ENCODE results near the gene CLSTN3. TPM values are rescaled to one million over a fixed set of nuclear protein-coding genes. Genes with fewer than 3 reads are reported as not detected.

CLSTN3 gene
- total and polyA plus RNA-seq, 2 donors (not counting 1 experiment from before 2014, with no cell fraction given) = 31.7 to 36.5 TPM

- H3K9me3 ChIP-seq (ENCODE audit: control extremely low read depth in 1 of 3, control insufficient read depth in 2 of 3, insufficient read depth in 1 of 3, low read length in 2 of 3) = no peaks in the 10 kb centered on the region
- peaks cover 8% of the 10 kb centered on the region for H4K20me1 ChIP-seq (ENCODE audit: control insufficient read depth, insufficient read depth, low read length, poor library complexity, severe bottlenecking)
- no CpG with 5 or more reads among the region's 4 CpGs for WGBS (ENCODE audit: insufficient coverage)
- Mint-ChIP-seq H3K4me3 (no peak overlapping the region), H3K27me3 (no peaks in the 10 kb centered on the region), H3K27ac (no peak overlapping the region), H3K4me1 (peaks cover 24% of the 10 kb centered on the region), H3K9me3 (ENCODE audit: insufficient read depth) (no peaks in the 10 kb centered on the region)
- H3K4me1 ChIP-seq (ENCODE audit: control insufficient read depth in 2 of 2, insufficient read depth in 2 of 2, low read length in 2 of 2) = peaks cover 12 to 18% of the 10 kb centered on the region in 2 donors
- H2AFZ ChIP-seq (ENCODE audit: insufficient read depth, low read depth, low read length, poor library complexity, severe bottlenecking) = no peak overlapping the region
- CTCF ChIA-PET = interaction anchor here (1.0 to 4.2 kb wide), 17 partner anchors 9 to 251 kb away, joined by 3 to 28 read pairs (median 4); partner anchors contain the start of genes C12orf57, LPCAT3, RNU7-1 and SPSB2
- POLR2A ChIA-PET = no interaction called here
- TF ChIP-seq CTCF (IDR thresholded peaks at IDR 0.05) (no peak), EZH2 (IDR thresholded peaks at IDR 0.05; ENCODE audit: borderline replicate concordance, insufficient read depth, low read depth, low read length, poor library complexity, severe bottlenecking) (no peak)
- no peak for DNase-seq
- H3K9ac ChIP-seq (ENCODE audit: low read length) = no peak overlapping the region
- ATAC-seq (ENCODE audit: low read depth) = no peak
- no peak overlapping the region for H3K27ac ChIP-seq (ENCODE audit: low read length in 2 of 2)
- no peak overlapping the region for H3K4me3 ChIP-seq (ENCODE audit: control extremely low read depth in 1 of 5, extremely low read depth in 1 of 5, insufficient read depth in 1 of 5, low read depth in 2 of 5, low read length in 4 of 5)
- H3K4me2 ChIP-seq (replicated peaks; ENCODE audit: low read depth, low read length, poor library complexity, severe bottlenecking) = no peak overlapping the region
- peaks cover 18% of the 10 kb centered on the region for H3K79me2 ChIP-seq (ENCODE audit: control insufficient read depth, insufficient read depth, low read length)
- H3K27me3 ChIP-seq (replicated peaks in 1 of 4; ENCODE audit: control extremely low read depth in 1 of 4, control insufficient read depth in 3 of 4, insufficient read depth in 4 of 4, low read length in 3 of 4) = no peaks in the 10 kb centered on the region
- H3K36me3 ChIP-seq (replicated peaks in 1 of 2; ENCODE audit: control extremely low read depth in 1 of 2, control insufficient read depth in 1 of 2, extremely low read depth in 1 of 2, insufficient read depth in 2 of 2, low read length in 1 of 2) = peaks cover 0 to 23% of the 10 kb centered on the region in 2 experiments
- intact Hi-C loops (cut with micrococcal nuclease) = loop anchor here (2.0 kb wide), 1 partner anchor 19 kb away; the partner anchor contains the start of gene CLSTN3
These were observed 18.1 kb upstream of the CLSTN3 start for GRCh38 chr12:7112041-7112440.

GRCh38 chr12:7113389-7113871 is 16.7 kb upstream of the CLSTN3 start:
- no peak overlapping the region for H3K4me2 ChIP-seq (replicated peaks; ENCODE audit: low read depth, low read length, poor library complexity, severe bottlenecking)
- no peak overlapping the region for H3K27ac ChIP-seq (ENCODE audit: low read length in 2 of 2)
- no peak overlapping the region for H3K27ac Mint-ChIP-seq
- peak; percentile 76 for DNase-seq
- H3K4me3 Mint-ChIP-seq = no peak overlapping the region
- peaks cover 0 to 30% of the 10 kb centered on the region in 2 experiments for H3K36me3 ChIP-seq (replicated peaks in 1 of 2; ENCODE audit: control extremely low read depth in 1 of 2, control insufficient read depth in 1 of 2, extremely low read depth in 1 of 2, insufficient read depth in 2 of 2, low read length in 1 of 2)
- H2AFZ ChIP-seq (ENCODE audit: insufficient read depth, low read depth, low read length, poor library complexity, severe bottlenecking) = no peak overlapping the region
- POLR2A ChIA-PET = no interaction called here
- no peak overlapping the region for H3K9ac ChIP-seq (ENCODE audit: low read length)
- peaks cover 15% of the 10 kb centered on the region for H3K4me1 Mint-ChIP-seq
- CTCF ChIA-PET = interaction anchor here (0.7 to 4.2 kb wide), 25 partner anchors 8 to 324 kb away, joined by 3 to 28 read pairs (median 4); partner anchors contain the start of genes C12orf57, CD4, LPCAT3 and PEX5
- no peak overlapping the region for H3K4me3 ChIP-seq (ENCODE audit: control extremely low read depth in 1 of 5, extremely low read depth in 1 of 5, insufficient read depth in 1 of 5, low read depth in 2 of 5, low read length in 4 of 5)
- H3K27me3 ChIP-seq (replicated peaks in 1 of 4; ENCODE audit: control extremely low read depth in 1 of 4, control insufficient read depth in 3 of 4, insufficient read depth in 4 of 4, low read length in 3 of 4) = no peaks in the 10 kb centered on the region
- peaks cover 5 to 11% of the 10 kb centered on the region in 2 donors for H3K4me1 ChIP-seq (ENCODE audit: control insufficient read depth in 2 of 2, insufficient read depth in 2 of 2, low read length in 2 of 2)
- no peaks in the 10 kb centered on the region for H3K9me3 ChIP-seq (ENCODE audit: control extremely low read depth in 1 of 3, control insufficient read depth in 2 of 3, insufficient read depth in 1 of 3, low read length in 2 of 3)
- H3K9me3 Mint-ChIP-seq (ENCODE audit: insufficient read depth) = no peaks in the 10 kb centered on the region
- WGBS (ENCODE audit: insufficient coverage) = 54% methylated on average over 5 of the region's 5 CpGs
- intact Hi-C loops (cut with micrococcal nuclease) = loop anchor here (1.0 to 2.0 kb wide), 3 partner anchors 17 to 244 kb away; partner anchors contain the start of gene CLSTN3
- peak; percentile 41 for ATAC-seq (ENCODE audit: low read depth)
- TF ChIP-seq EZH2 (IDR thresholded peaks at IDR 0.05; ENCODE audit: borderline replicate concordance, insufficient read depth, low read depth, low read length, poor library complexity, severe bottlenecking) (no peak), CTCF (IDR thresholded peaks at IDR 0.05) (peak; percentile 88)
- H3K79me2 ChIP-seq (ENCODE audit: control insufficient read depth, insufficient read depth, low read length) = peaks cover 18% of the 10 kb centered on the region
- peaks cover 8% of the 10 kb centered on the region for H4K20me1 ChIP-seq (ENCODE audit: control insufficient read depth, insufficient read depth, low read length, poor library complexity, severe bottlenecking)
- H3K27me3 Mint-ChIP-seq = no peaks in the 10 kb centered on the region
